Panc1 (cell line): Measurements from ENCODE around the gene CEP57. TPM values are rescaled to one million over a fixed set of nuclear protein-coding genes. Genes with fewer than 3 reads are reported as not detected.
A peak's percentile ranks its signal among the peaks of the same experiment; 100 is the strongest.

ENCODE experiments used
- ATAC-seq: fragments of 200-7000 bp; cut with Tn5 transposase; 2 replicates; pipeline ENCODE4 v1.9.1; 2020; ENCODE audit warnings: mild to moderate bottlenecking, moderate library complexity
- BruUV-seq: library from RNA; stranded (reverse); fragments of 400-500 nt; replicated peaks from 2 replicates; lab custom pipeline; 2021; lab: Mats Ljungman, UMichigan
- CTCF ChIA-PET: fragments of 300-600 bp; sonication (Branson Sonifier 250); formaldehyde crosslinking; loops from one replicate; lab custom pipeline; 2022; ENCODE audit warnings: antibody characterized with exemption; lab: Charles Lee
- POLR2A ChIA-PET: fragments of 300-600 bp; sonication (Branson Sonifier 250); formaldehyde crosslinking; loops from one replicate; lab custom pipeline; 2022; ENCODE audit warnings: antibody characterized with exemption; lab: Charles Lee
- DNase-seq: peaks from one replicate; pipeline ENCODE4 v3.0.0-alpha.2; 2010; ENCODE audit warnings: low read depth, low spot score
- H3K27ac ChIP-seq: 2 replicates; pipeline ENCODE4 v1.5.1; 2011; ENCODE audit warnings: mild to moderate bottlenecking, low read length, inconsistent platforms
- H3K27me3 ChIP-seq: fragments of 200-500 bp; sonication (Bioruptor generic); 2 replicates; pipeline ENCODE4 v1.6.0; 2014; ENCODE audit warnings: low read length, inconsistent platforms; ENCODE audit not compliant: control insufficient read depth, insufficient read depth
- H3K36me3 ChIP-seq: fragments of 200-500 bp; sonication (Bioruptor generic); 2 replicates; pipeline ENCODE4 v1.5.1; 2014; ENCODE audit warnings: inconsistent platforms, mild to moderate bottlenecking, low read length, moderate library complexity; ENCODE audit not compliant: control insufficient read depth, insufficient read depth
- H3K4me1 ChIP-seq: 2 replicates; pipeline ENCODE4 v1.5.1; 2011; ENCODE audit warnings: inconsistent platforms, mild to moderate bottlenecking, low read length, moderate library complexity; ENCODE audit not compliant: control insufficient read depth, insufficient read depth
- H3K4me3 ChIP-seq, 2 experiments: 2 replicates each; pipeline ENCODE4 v1.5.1; 2011 to 2012; ENCODE audit warnings: low read depth in 2 of 2, low read length in 2 of 2, mild to moderate bottlenecking in 2 of 2, inconsistent platforms in 1 of 2, moderate library complexity in 1 of 2
- H3K9me3 ChIP-seq: fragments of 200-500 bp; sonication (Bioruptor generic); 2 replicates; pipeline ENCODE4 v1.5.1; 2014; ENCODE audit warnings: low read depth, mild to moderate bottlenecking, inconsistent platforms, low read length, moderate library complexity; ENCODE audit not compliant: control insufficient read depth, insufficient read depth
- CTCF ChIP-seq: fragments of 450-650 bp; IDR thresholded peaks from 2 replicates; pipeline ENCODE4 v1.5.1; 2017; ENCODE audit warnings: mild to moderate bottlenecking
- POLR2AphosphoS5 ChIP-seq: IDR thresholded peaks from 2 replicates; pipeline ENCODE4 v1.6.1; 2012; ENCODE audit warnings: mild to moderate bottlenecking, low read depth, low read length, moderate library complexity
- REST ChIP-seq, 2 experiments: IDR thresholded peaks; 2 replicates each; pipeline ENCODE4 v1.6.1; 2011 to 2012; ENCODE audit warnings: low read depth in 2 of 2, control low read depth in 1 of 2, low read length in 1 of 2, mild to moderate bottlenecking in 1 of 2, moderate library complexity in 1 of 2; ENCODE audit not compliant: insufficient read depth in 1 of 2
- SIN3A ChIP-seq: IDR thresholded peaks from 2 replicates; pipeline ENCODE4 v1.6.1; 2012; ENCODE audit warnings: low read depth, mild to moderate bottlenecking, low read length, moderate library complexity, borderline replicate concordance; ENCODE audit not compliant: insufficient read depth
- TCF7L2 ChIP-seq: IDR thresholded peaks from 2 replicates; pipeline ENCODE4 v1.6.1; 2011; ENCODE audit warnings: mild to moderate bottlenecking, low read depth, low read length, inconsistent platforms
- in situ Hi-C: cut with HindIII; loops from 2 replicates; pipeline ENCODE4 v1.10.0; 2016; ENCODE audit warnings: low sequenced_read_pairs, low pct_unique_long_range_greater_than_20kb
- intact Hi-C: fragments of 100-400 bp; cut with micrococcal nuclease; formaldehyde crosslinking; loops from one replicate; pipeline ENCODE4 v1.10.0; 2022; ENCODE audit not compliant: unreplicated experiment
- total RNA-seq: library from RNA; stranded (reverse); gene quantifications from one replicate; pipeline ENCODE4 v1.2.1, GENCODE V29; 2021; ENCODE audit not compliant: unreplicated experiment

Gene CEP57
- total RNA-seq, 1 experiment from 2014 or later, result 50.3 TPM

DNA sequence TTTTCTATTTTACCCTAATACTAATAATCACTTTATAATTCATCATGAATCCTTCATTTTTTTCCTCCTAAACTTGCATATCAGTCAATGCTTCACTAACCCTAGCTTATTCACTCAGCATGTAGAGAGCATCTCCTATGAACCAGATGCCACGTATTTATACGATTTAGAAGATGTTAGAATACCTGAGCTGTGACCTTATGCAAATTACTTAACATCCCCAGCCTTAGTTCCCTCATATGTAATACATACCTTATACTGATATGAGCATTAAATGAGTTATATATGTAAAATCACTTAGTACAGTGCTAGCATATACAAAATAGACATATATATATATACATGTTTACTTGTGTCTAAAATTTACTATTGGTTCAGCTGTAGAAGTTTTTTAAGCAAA, 9.8 kb upstream of the CEP57 start:
- H3K27me3 ChIP-seq, result no peaks in the 10 kb centered on the region
- DNase-seq (no peak), ATAC-seq (no peak)
- intact Hi-C loops (loop anchor here (10.0 kb wide), 1 partner anchor 1236 kb away; the partner anchor contains the start of gene FUT4), in situ Hi-C loops (no loop called here)
- ChIA-PET CTCF (no interaction called here), POLR2A (no interaction called here)
- BruUV-seq, result no TSS peak
- H3K4me3 ChIP-seq, result no peak overlapping the region
- no peak for TF ChIP-seq CTCF
- TF ChIP-seq POLR2AphosphoS5, result no peak
- no peak for TF ChIP-seq REST (IDR thresholded peaks at IDR 0.05; ENCODE audit: insufficient read depth in 1 of 2, low read depth in 2 of 2, low read length in 1 of 2)
- no peak for TF ChIP-seq SIN3A
- no peak for TF ChIP-seq TCF7L2
- H3K27ac ChIP-seq, result no peak overlapping the region
- H3K9me3 ChIP-seq, result no peaks in the 10 kb centered on the region
- peaks cover 86% of the 10 kb centered on the region for H3K36me3 ChIP-seq
- no peaks in the 10 kb centered on the region for H3K4me1 ChIP-seq

DNA sequence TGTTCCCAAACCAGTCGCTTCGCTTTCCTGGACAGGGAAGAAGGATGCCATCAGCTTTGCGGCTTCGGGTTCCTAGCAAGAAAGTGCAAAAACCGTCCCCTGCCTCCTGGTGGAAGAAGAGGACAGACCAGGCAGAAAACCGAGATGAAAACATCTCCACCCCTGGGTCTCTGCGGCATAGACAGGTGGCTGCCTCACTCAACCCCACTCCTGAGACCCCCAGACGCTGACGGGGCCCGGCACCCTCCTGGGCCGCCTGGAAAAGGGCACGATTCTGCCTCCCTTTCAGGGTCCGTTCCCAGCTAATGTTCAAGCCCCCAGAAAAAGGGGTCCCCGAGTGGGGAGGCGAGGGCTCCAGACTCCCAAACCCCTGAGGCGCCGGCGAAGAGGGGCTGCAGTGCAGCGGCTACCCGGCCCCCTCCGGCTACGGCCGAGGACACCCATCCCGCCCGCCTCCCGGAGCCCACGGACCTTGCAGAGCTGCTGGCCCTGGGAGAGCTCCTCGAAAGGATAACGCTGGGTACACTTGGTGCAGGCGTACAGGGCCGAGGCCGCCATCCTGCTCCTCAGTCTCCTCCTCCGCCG, 1.3 kb upstream of the CEP57 start:
- DNase-seq (no peak), ATAC-seq (peak; percentile 1; the same call in 1 of the 2 replicates)
- H3K4me3 ChIP-seq, result peak overlapping the region; percentile 90 to 99
- peaks cover 33% of the 10 kb centered on the region for H3K36me3 ChIP-seq
- peak overlapping the region; percentile 97 for H3K27ac ChIP-seq
- BruUV-seq, result no TSS peak
- no peaks in the 10 kb centered on the region for H3K27me3 ChIP-seq
- H3K4me1 ChIP-seq, result peaks cover 26% of the 10 kb centered on the region
- intact Hi-C loops (loop anchor here (10.0 kb wide), 1 partner anchor 1244 kb away; the partner anchor contains the start of gene FUT4), in situ Hi-C loops (no loop called here)
- CTCF ChIA-PET, result no interaction called here
- TF ChIP-seq POLR2AphosphoS5 (no peak), REST (IDR thresholded peaks at IDR 0.05; ENCODE audit: insufficient read depth in 1 of 2, low read depth in 2 of 2, low read length in 1 of 2) (no peak), TCF7L2 (no peak), CTCF (no peak), SIN3A (no peak)
- H3K9me3 ChIP-seq, result no peaks in the 10 kb centered on the region
- POLR2A ChIA-PET, result interaction anchor here (0.6 to 0.9 kb wide), 4 partner anchors 28 to 722 kb away, joined by 3 read pairs; partner anchors contain the start of genes CCDC82 and JRKL
